A673 (cell line): Measurements from ENCODE around the gene GBP5. TPM values are rescaled to one million over a fixed set of nuclear protein-coding genes. Genes with fewer than 3 reads are reported as not detected.

Source experiments
- BruUV-seq: library from RNA; stranded (reverse); fragments of 400-500 nt; replicated peaks from 2 replicates; lab custom pipeline; 2021; lab: Mats Ljungman, UMichigan
- CTCF ChIA-PET: fragments of 300-600 bp; sonication (Branson Sonifier 250); formaldehyde crosslinking; loops from one replicate; lab custom pipeline; 2022; ENCODE audit warnings: antibody characterized with exemption; lab: Charles Lee
- POLR2A ChIA-PET: fragments of 300-600 bp; sonication (Branson Sonifier 250); formaldehyde crosslinking; loops from one replicate; lab custom pipeline; 2022; ENCODE audit warnings: antibody characterized with exemption; ENCODE audit not compliant: low non-redundant PET; lab: Charles Lee
- DNase-seq: peaks from one replicate; pipeline ENCODE4 v3.0.0-alpha.2; 2015; ENCODE audit warnings: low spot score
- H3K27ac ChIP-seq: fragments of 200-600 bp; sonication (generic); 2 replicates; pipeline ENCODE4 v1.5.1; 2016; ENCODE audit warnings: mixed run types, low read depth, mild to moderate bottlenecking, mixed read lengths, antibody characterized with exemption, low read length; ENCODE audit not compliant: poor library complexity, severe bottlenecking
- H3K27me3 ChIP-seq: fragments of 200-600 bp; sonication (generic); replicated peaks from 2 replicates; pipeline ENCODE4 v1.6.1; 2017; ENCODE audit warnings: mixed run types, low read depth, mild to moderate bottlenecking, mixed read lengths, antibody characterized with exemption, low read length; ENCODE audit not compliant: insufficient read depth, poor library complexity
- H3K36me3 ChIP-seq: fragments of 200-600 bp; sonication (generic); 2 replicates; pipeline ENCODE4 v1.6.1; 2016; ENCODE audit warnings: mixed run types, mild to moderate bottlenecking, mixed read lengths, antibody characterized with exemption, low read length; ENCODE audit not compliant: insufficient read depth, poor library complexity, severe bottlenecking
- H3K4me1 ChIP-seq: fragments of 200-600 bp; sonication (generic); 2 replicates; pipeline ENCODE4 v1.6.1; 2017; ENCODE audit warnings: mixed run types, mild to moderate bottlenecking, mixed read lengths, antibody characterized with exemption, low read length; ENCODE audit not compliant: insufficient read depth, poor library complexity, severe bottlenecking
- H3K4me3 ChIP-seq: fragments of 200-600 bp; sonication (generic); 2 replicates; pipeline ENCODE4 v1.5.1; 2016; ENCODE audit warnings: low read depth, mixed run types, mild to moderate bottlenecking, mixed read lengths, low read length; ENCODE audit not compliant: poor library complexity, severe bottlenecking
- H3K9me3 ChIP-seq: fragments of 200-600 bp; sonication (generic); 2 replicates; pipeline ENCODE4 v1.6.1; 2016; ENCODE audit warnings: mixed run types, low read depth, mild to moderate bottlenecking, mixed read lengths, antibody characterized with exemption, low read length; ENCODE audit not compliant: poor library complexity, severe bottlenecking
- CTCF ChIP-seq: fragments of 300-800, 200-600 bp; sonication (generic); conservative IDR thresholded peaks from 2 replicates; pipeline ENCODE4 v1.5.1; 2017; ENCODE audit warnings: low read depth, mild to moderate bottlenecking, antibody characterized with exemption, low read length, moderate library complexity, mixed read lengths
- EZH2 ChIP-seq: fragments of 200-600 bp; sonication (generic); IDR thresholded peaks from 2 replicates; pipeline ENCODE4 v1.6.1; 2017; ENCODE audit warnings: borderline replicate concordance, low read depth, mild to moderate bottlenecking, mixed read lengths, antibody characterized with exemption, low read length; ENCODE audit not compliant: poor library complexity, severe bottlenecking
- intact Hi-C: fragments of 100-400 bp; cut with micrococcal nuclease; formaldehyde crosslinking; loops from one replicate; pipeline ENCODE4 v1.10.0; 2022; ENCODE audit not compliant: unreplicated experiment
- total RNA-seq: library from RNA; stranded (reverse); gene quantifications from 2 replicates; pipeline ENCODE4 v1.2.3, GENCODE V29; 2021

The GBP5 gene
- total RNA-seq, 1 experiment from 2014 or later: not detected

GRCh38 chr1:89309828-89310227 lies 37.2 kb upstream of the GBP5 start:
- no peaks in the 10 kb centered on the region for H3K4me1 ChIP-seq
- TF ChIP-seq CTCF (no peak), EZH2 (no peak)
- DNase-seq: no peak
- H3K27me3 ChIP-seq: no peaks in the 10 kb centered on the region
- CTCF ChIA-PET: no interaction called here
- no peaks in the 10 kb centered on the region for H3K36me3 ChIP-seq
- no TSS peak for BruUV-seq
- POLR2A ChIA-PET: no interaction called here
- intact Hi-C loops: no loop called here
- no peaks in the 10 kb centered on the region for H3K9me3 ChIP-seq
- no peak overlapping the region for H3K4me3 ChIP-seq
- no peak overlapping the region for H3K27ac ChIP-seq

GRCh38 chr1:89306273-89306672 lies 33.6 kb upstream of the GBP5 start:
- H3K27me3 ChIP-seq: no peaks in the 10 kb centered on the region
- ChIA-PET CTCF (no interaction called here), POLR2A (no interaction called here)
- intact Hi-C loops: no loop called here
- no peak for TF ChIP-seq CTCF
- H3K4me1 ChIP-seq: no peaks in the 10 kb centered on the region
- H3K9me3 ChIP-seq: no peaks in the 10 kb centered on the region
- DNase-seq: no peak
- H3K36me3 ChIP-seq: no peaks in the 10 kb centered on the region
- BruUV-seq: no TSS peak
- no peak overlapping the region for H3K27ac ChIP-seq
- no peak overlapping the region for H3K4me3 ChIP-seq

- CTCF ChIA-PET: no interaction called here
Measured at GRCh38 chr1:89305493-89305892, 32.8 kb upstream of the GBP5 start.

More at GRCh38 chr1:89305493-89305892, 32.8 kb upstream of the GBP5 start:
- BruUV-seq: no TSS peak
- no peak overlapping the region for H3K27ac ChIP-seq
- intact Hi-C loops: no loop called here
- TF ChIP-seq EZH2: no peak
- TF ChIP-seq CTCF: no peak
- no peak for DNase-seq
- no peak overlapping the region for H3K4me3 ChIP-seq
- H3K36me3 ChIP-seq: no peaks in the 10 kb centered on the region
- H3K4me1 ChIP-seq: no peaks in the 10 kb centered on the region
- H3K27me3 ChIP-seq: no peaks in the 10 kb centered on the region
- POLR2A ChIA-PET: no interaction called here
- H3K9me3 ChIP-seq: no peaks in the 10 kb centered on the region
